Measurements from ENCODE around the gene LHFPL2. TPM values are rescaled to one million over a fixed set of nuclear protein-coding genes. Genes with fewer than 3 reads are reported as not detected.

The LHFPL2 gene
- total and polyA plus RNA-seq, 9 of the 15 experiments (the other 6 are each of a cell fraction or from before 2014, with no cell fraction given): 1.0 to 6.6 (median 4.6) TPM

GRCh38 chr5:78659714-78660113 lies 11.1 kb upstream of the LHFPL2 start:
- Histone ChIP-seq H3K9me1 (ENCODE audit: control insufficient read depth, insufficient read depth, low read length) (no peaks in the 10 kb centered on the region), H3K9ac (ENCODE audit: insufficient read depth in 1 of 2, low read depth in 2 of 2, low read length in 2 of 2) (peak overlapping the region in 1 of 2 experiments; percentile 14; a peak in 2 of 4 replicates), H4K20me1 (replicated peaks; ENCODE audit: control insufficient read depth, insufficient read depth, low read length) (no peaks in the 10 kb centered on the region), H3K9me3 (replicated peaks; ENCODE audit: control insufficient read depth, insufficient read depth, low read depth, low read length) (no peaks in the 10 kb centered on the region), H3K79me2 (ENCODE audit: control insufficient read depth, insufficient read depth, low read length) (no peaks in the 10 kb centered on the region), H2AFZ (ENCODE audit: low read depth, low read length) (peak overlapping the region; percentile 18; the same call in 1 of the 2 replicates), H3K27me3 (ENCODE audit: control insufficient read depth in 2 of 2, insufficient read depth in 2 of 2, low read length in 2 of 2) (no peaks in the 10 kb centered on the region), H3K36me3 (ENCODE audit: control insufficient read depth, insufficient read depth, low read length) (no peaks in the 10 kb centered on the region), H3K27ac (ENCODE audit: extremely low read depth, low read depth, low read length) (peak overlapping the region; percentile 61), H3K4me2 (ENCODE audit: insufficient read depth, low read length) (peak overlapping the region; percentile 28; the same call in 1 of the 2 replicates), H3K4me1 (replicated peaks in 1 of 2; ENCODE audit: control insufficient read depth in 2 of 2, insufficient read depth in 2 of 2, low read length in 2 of 2) (peaks cover 3 to 29% of the 10 kb centered on the region in 2 experiments; a peak in 4 of 5 replicates), H3K4me3 (no peak overlapping the region)
- ChIA-PET CTCF (ENCODE audit: low intra/inter-chr PET ratio) (no interaction called here), POLR2A (interaction anchor here (1.0 to 1.7 kb wide), 4 partner anchors 8 to 44 kb away, joined by 3 to 4 read pairs (median 3); no protein-coding TSS in a partner anchor)
- DNase-seq (ENCODE audit: extremely low read depth in 1 of 4, low spot score in 3 of 4) (peak in 2 of 4 experiments; percentile 55 to 67), FAIRE-seq (peak; percentile 90), ATAC-seq (peak; percentile 80)
- BruUV-seq (replicated peaks): no TSS peak
- in situ Hi-C loops (cut with MboI) (no loop called here), intact Hi-C loops (cut with micrococcal nuclease) (loop anchor here (10.0 kb wide), 1 partner anchor 225 kb away; no protein-coding TSS in a partner anchor)
- WGBS (ENCODE audit: insufficient coverage, low coverage, missing lambda C conversion rate): 0% methylated on average over 3 of the region's 3 CpGs
- TF ChIP-seq, protein P1, sequence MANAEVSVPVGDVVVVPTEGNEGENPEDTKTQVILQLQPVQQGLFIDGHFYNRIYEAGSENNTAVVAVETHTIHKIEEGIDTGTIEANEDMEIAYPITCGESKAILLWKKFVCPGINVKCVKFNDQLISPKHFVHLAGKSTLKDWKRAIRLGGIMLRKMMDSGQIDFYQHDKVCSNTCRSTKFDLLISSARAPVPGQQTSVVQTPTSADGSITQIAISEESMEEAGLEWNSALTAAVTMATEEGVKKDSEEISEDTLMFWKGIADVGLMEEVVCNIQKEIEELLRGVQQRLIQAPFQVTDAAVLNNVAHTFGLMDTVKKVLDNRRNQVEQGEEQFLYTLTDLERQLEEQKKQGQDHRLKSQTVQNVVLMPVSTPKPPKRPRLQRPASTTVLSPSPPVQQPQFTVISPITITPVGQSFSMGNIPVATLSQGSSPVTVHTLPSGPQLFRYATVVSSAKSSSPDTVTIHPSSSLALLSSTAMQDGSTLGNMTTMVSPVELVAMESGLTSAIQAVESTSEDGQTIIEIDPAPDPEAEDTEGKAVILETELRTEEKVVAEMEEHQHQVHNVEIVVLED (CRISPR knock-in tag; IDR thresholded peaks at IDR 0.05): no peak
- no peak for TF ChIP-seq GATAD2B (IDR thresholded peaks at IDR 0.05; ENCODE audit: borderline replicate concordance)
- no peak for TF ChIP-seq ZNF3 (CRISPR knock-in tag; IDR thresholded peaks at IDR 0.05)
- no peak for TF ChIP-seq ETV5 (CRISPR knock-in tag; IDR thresholded peaks at IDR 0.05; ENCODE audit: low read depth)
- no peak for TF ChIP-seq ZNF184 (CRISPR knock-in tag; IDR thresholded peaks at IDR 0.05)
- TF ChIP-seq RBM22 (IDR thresholded peaks at IDR 0.05; ENCODE audit: low read depth, low read length, poor library complexity, severe bottlenecking): no peak
- TF ChIP-seq MCM5 (IDR thresholded peaks at IDR 0.05; ENCODE audit: low read depth): no peak
- TF ChIP-seq NEUROD1 (IDR thresholded peaks at IDR 0.05; ENCODE audit: borderline replicate concordance, low read depth, low read length, partially characterized antibody): no peak
- no peak for TF ChIP-seq RBBP5 (IDR thresholded peaks at IDR 0.05; ENCODE audit: borderline replicate concordance, insufficient read depth, low read length, poor library complexity, severe bottlenecking)
- TF ChIP-seq HNRNPLL (IDR thresholded peaks at IDR 0.05; ENCODE audit: low read depth, low read length, poor library complexity, severe bottlenecking): no peak
- peak; percentile 16 to 68; a peak in 1 of 4 replicates for TF ChIP-seq FOXK2 (conservative IDR thresholded peaks at IDR 0.05 in 1 of 2, IDR thresholded peaks at IDR 0.05 in 1 of 2; ENCODE audit: low read depth in 2 of 2)
- TF ChIP-seq ZBTB9 (CRISPR knock-in tag; IDR thresholded peaks at IDR 0.05): no peak
- TF ChIP-seq SREBF1 (IDR thresholded peaks at IDR 0.05; ENCODE audit: borderline replicate concordance, low read depth, low read length): no peak
- TF ChIP-seq PHTF2 (CRISPR knock-in tag; IDR thresholded peaks at IDR 0.05): no peak
- peak; percentile 82 for TF ChIP-seq DPF2 (IDR thresholded peaks at IDR 0.05)
- TF ChIP-seq FOSL1 (tag; conservative IDR thresholded peaks at IDR 0.05): peak; percentile 74
- no peak for TF ChIP-seq MTA2 (IDR thresholded peaks at IDR 0.05; ENCODE audit: low read depth)
- TF ChIP-seq EP400 (IDR thresholded peaks at IDR 0.05): peak; percentile 57
- no peak for TF ChIP-seq EHMT2 (IDR thresholded peaks at IDR 0.05)
- no peak for TF ChIP-seq ID3 (CRISPR knock-in tag; IDR thresholded peaks at IDR 0.05)
- no peak for TF ChIP-seq ID3 (tag; IDR thresholded peaks at IDR 0.05)
- no peak for TF ChIP-seq FOXJ2 (tag; IDR thresholded peaks at IDR 0.05)

Data from K562 (cell line).